Ascending aorta (tissue), 2 donors: ENCODE results near the gene LRRC7. TPM values are rescaled to one million over a fixed set of nuclear protein-coding genes. Genes with fewer than 3 reads are reported as not detected.

Source experiments
- DNase-seq, 2 donors: peaks; one replicate each; pipeline ENCODE4 v3.0.0-alpha.2; 2019; ENCODE audit warnings: low spot score in 2 of 2
- H3K27ac ChIP-seq, 2 donors: fragments of 200-600 bp; sonication (generic); one replicate each; pipeline ENCODE4 v1.5.1; 2016 to 2017; ENCODE audit warnings: mild to moderate bottlenecking in 1 of 2
- H3K27me3 ChIP-seq: fragments of 200-600 bp; sonication (generic); one replicate; pipeline ENCODE4 v1.5.1; 2017
- H3K36me3 ChIP-seq, 2 donors: fragments of 200-600 bp; sonication (generic); one replicate each; pipeline ENCODE4 v1.5.1; 2016
- H3K4me1 ChIP-seq, 2 donors: fragments of 200-600 bp; sonication (generic); one replicate each; pipeline ENCODE4 v1.5.1; 2016 to 2017; ENCODE audit warnings: mild to moderate bottlenecking in 1 of 2
- H3K4me3 ChIP-seq, 2 donors: fragments of 200-600 bp; sonication (generic); one replicate each; pipeline ENCODE4 v1.5.1; 2016 to 2017; ENCODE audit warnings: mild to moderate bottlenecking in 1 of 2
- H3K9me3 ChIP-seq, 2 donors: fragments of 200-600 bp; sonication (generic); one replicate each; pipeline ENCODE4 v1.5.1; 2016
- CTCF ChIP-seq, 3 experiments: fragments of 200-600 bp in 2 of 3; fragments of 450-650 bp in 1 of 3; sonication (generic) in 2 of 3; IDR thresholded peaks; one replicate each; pipeline ENCODE4 v1.5.1; 2016 to 2019; ENCODE audit warnings: antibody characterized with exemption in 3 of 3, mild to moderate bottlenecking in 1 of 3, moderate library complexity in 1 of 3
- intact Hi-C: fragments of 100-400 bp; cut with DNase I; formaldehyde crosslinking; loops from one replicate; pipeline ENCODE4 v1.15.1; 2023
- total RNA-seq: library from RNA; depleted of rRNA; stranded (reverse); fragments of >200 nt; gene quantifications from one replicate; pipeline ENCODE4 v1.1.0, GENCODE V29; 2016

Gene LRRC7
- total RNA-seq, 1 donor from 2014 or later, result not detected

GRCh38 chr1:70079546-70079945, 511.8 kb downstream of the LRRC7 start:
- TF ChIP-seq CTCF (IDR thresholded peaks at IDR 0.05), result no peak
- Histone ChIP-seq H3K4me1 (no peaks in the 10 kb centered on the region), H3K27me3 (no peaks in the 10 kb centered on the region), H3K36me3 (no peaks in the 10 kb centered on the region), H3K4me3 (no peak overlapping the region), H3K27ac (no peak overlapping the region), H3K9me3 (peaks cover 0 to 6% of the 10 kb centered on the region in 2 donors)
- intact Hi-C loops, result no loop called here
- no peak for DNase-seq

- no peak for DNase-seq
- Histone ChIP-seq H3K27me3 (no peaks in the 10 kb centered on the region), H3K9me3 (peaks cover 0 to 6% of the 10 kb centered on the region in 2 donors), H3K4me1 (no peaks in the 10 kb centered on the region), H3K27ac (no peak overlapping the region), H3K36me3 (no peaks in the 10 kb centered on the region), H3K4me3 (no peak overlapping the region)
- no peak for TF ChIP-seq CTCF (IDR thresholded peaks at IDR 0.05)
- intact Hi-C loops, result no loop called here
Measured at GRCh38 chr1:70083519-70083918, 515.8 kb downstream of the LRRC7 start.

GRCh38 chr1:70084314-70084915, 516.7 kb downstream of the LRRC7 start:
- TF ChIP-seq CTCF (IDR thresholded peaks at IDR 0.05), result no peak
- intact Hi-C loops, result no loop called here
- Histone ChIP-seq H3K27me3 (no peaks in the 10 kb centered on the region), H3K4me1 (no peaks in the 10 kb centered on the region), H3K27ac (no peak overlapping the region), H3K36me3 (no peaks in the 10 kb centered on the region), H3K9me3 (peaks cover 0 to 6% of the 10 kb centered on the region in 2 donors), H3K4me3 (no peak overlapping the region)
- DNase-seq, result no peak

GRCh38 chr1:70085521-70085920, 517.8 kb downstream of the LRRC7 start:
- H3K27me3 ChIP-seq, result no peaks in the 10 kb centered on the region
- H3K4me1 ChIP-seq, result no peaks in the 10 kb centered on the region
- no peaks in the 10 kb centered on the region for H3K36me3 ChIP-seq
- intact Hi-C loops, result no loop called here
- peaks cover 0 to 6% of the 10 kb centered on the region in 2 donors for H3K9me3 ChIP-seq
- no peak for DNase-seq
- no peak overlapping the region for H3K4me3 ChIP-seq
- H3K27ac ChIP-seq, result no peak overlapping the region
- TF ChIP-seq CTCF (IDR thresholded peaks at IDR 0.05), result no peak

- Histone ChIP-seq H3K27me3 (no peaks in the 10 kb centered on the region), H3K36me3 (no peaks in the 10 kb centered on the region), H3K9me3 (peaks cover 0 to 6% of the 10 kb centered on the region in 2 donors), H3K4me3 (no peak overlapping the region), H3K27ac (no peak overlapping the region), H3K4me1 (no peaks in the 10 kb centered on the region)
- intact Hi-C loops, result no loop called here
- DNase-seq, result no peak
- TF ChIP-seq CTCF (IDR thresholded peaks at IDR 0.05), result no peak
Measured at GRCh38 chr1:70086897-70087296, 519.2 kb downstream of the LRRC7 start.

- no peaks in the 10 kb centered on the region for H3K36me3 ChIP-seq
- intact Hi-C loops, result no loop called here
Measured at GRCh38 chr1:70090141-70090540, 522.4 kb downstream of the LRRC7 start.

More at GRCh38 chr1:70090141-70090540, 522.4 kb downstream of the LRRC7 start:
- no peak for TF ChIP-seq CTCF (IDR thresholded peaks at IDR 0.05)
- H3K4me1 ChIP-seq, result no peaks in the 10 kb centered on the region
- DNase-seq, result no peak
- H3K27ac ChIP-seq, result no peak overlapping the region
- no peaks in the 10 kb centered on the region for H3K27me3 ChIP-seq
- no peak overlapping the region for H3K4me3 ChIP-seq
- no peaks in the 10 kb centered on the region for H3K9me3 ChIP-seq
